ENCODE data around the gene SEC14L5. TPM values are rescaled to one million over a fixed set of nuclear protein-coding genes. Genes with fewer than 3 reads are reported as not detected.

SEC14L5 gene
- total and polyA plus RNA-seq, 8 donors: 0.15 to 30.3 (median 0.38) TPM; not detected in 2

- peaks cover 0 to 14% (median 0%) of the 10 kb centered on the region in 4 donors for H3K4me1 ChIP-seq
- no peaks in the 10 kb centered on the region for H3K36me3 ChIP-seq
- H3K27ac ChIP-seq: no peak overlapping the region
- DNase-seq: peak in 1 of 2 donors; percentile 35
- TF ChIP-seq EP300 (IDR thresholded peaks at IDR 0.05) (no peak), CTCF (IDR thresholded peaks at IDR 0.05) (no peak), POLR2AphosphoS5 (IDR thresholded peaks at IDR 0.05) (no peak)
- WGBS, 5 donors: 61 to 79% (median 70%) methylated on average over 6 of the region's 6 CpGs
- H3K27me3 ChIP-seq: no peaks in the 10 kb centered on the region
- H3K9me3 ChIP-seq: no peaks in the 10 kb centered on the region
- intact Hi-C loops (cut with DNase I; ENCODE audit: low total_unique reads): no loop called here
- H3K4me3 ChIP-seq: no peak overlapping the region
These were observed 46.2 kb upstream of the SEC14L5 start for GRCh38 chr16:4911970-4912386.

- no peak overlapping the region for H3K4me3 ChIP-seq
- H3K9me3 ChIP-seq: no peaks in the 10 kb centered on the region
- WGBS, 5 donors: 60 to 75% (median 66%) methylated on average over 7 of the region's 7 CpGs
- no peaks in the 10 kb centered on the region for H3K27me3 ChIP-seq
- no peak overlapping the region for H3K27ac ChIP-seq
- peaks cover 0 to 14% (median under 1%) of the 10 kb centered on the region in 4 donors for H3K4me1 ChIP-seq
- no peaks in the 10 kb centered on the region for H3K36me3 ChIP-seq
- intact Hi-C loops (cut with DNase I; ENCODE audit: low total_unique reads): no loop called here
- DNase-seq: no peak
- TF ChIP-seq CTCF (IDR thresholded peaks at IDR 0.05) (no peak), POLR2A (IDR thresholded peaks at IDR 0.05) (no peak), POLR2AphosphoS5 (IDR thresholded peaks at IDR 0.05) (no peak), EP300 (IDR thresholded peaks at IDR 0.05) (no peak)
These were observed 44.9 kb upstream of the SEC14L5 start for GRCh38 chr16:4913130-4913773.

GRCh38 chr16:4913774-4914525, 44.2 kb upstream of the SEC14L5 start:
- no peak for TF ChIP-seq CTCF (IDR thresholded peaks at IDR 0.05)
- no peak for TF ChIP-seq EP300 (IDR thresholded peaks at IDR 0.05)
- no peak for TF ChIP-seq POLR2A (IDR thresholded peaks at IDR 0.05)
- no peak for TF ChIP-seq POLR2AphosphoS5 (IDR thresholded peaks at IDR 0.05)
- no peaks in the 10 kb centered on the region for H3K9me3 ChIP-seq
- no peak overlapping the region for H3K27ac ChIP-seq
- no peaks in the 10 kb centered on the region for H3K36me3 ChIP-seq
- H3K4me3 ChIP-seq: no peak overlapping the region
- 85 to 92% (median 90%) methylated on average over 15 of the region's 15 CpGs for WGBS, 5 donors
- no peaks in the 10 kb centered on the region for H3K27me3 ChIP-seq
- peaks cover 0 to 21% (median 4%) of the 10 kb centered on the region in 4 donors for H3K4me1 ChIP-seq
- no peak for DNase-seq
- intact Hi-C loops (cut with DNase I; ENCODE audit: low total_unique reads): no loop called here

GRCh38 chr16:4914528-4915225, 43.5 kb upstream of the SEC14L5 start:
- intact Hi-C loops (cut with DNase I; ENCODE audit: low total_unique reads): no loop called here
- no peak for DNase-seq
- Histone ChIP-seq H3K36me3 (no peaks in the 10 kb centered on the region), H3K27ac (no peak overlapping the region), H3K9me3 (no peaks in the 10 kb centered on the region), H3K4me3 (no peak overlapping the region), H3K4me1 (peaks cover 0 to 23% (median 4%) of the 10 kb centered on the region in 4 donors), H3K27me3 (no peaks in the 10 kb centered on the region)
- TF ChIP-seq EP300 (IDR thresholded peaks at IDR 0.05) (no peak), CTCF (IDR thresholded peaks at IDR 0.05) (no peak), POLR2A (IDR thresholded peaks at IDR 0.05) (no peak), POLR2AphosphoS5 (IDR thresholded peaks at IDR 0.05) (no peak)
- 90 to 96% (median 92%) methylated on average over 6 to 7 of the region's 7 CpGs for WGBS, 5 donors
